Measurements from ENCODE around the gene ID4. TPM values are rescaled to one million over a fixed set of nuclear protein-coding genes. Genes with fewer than 3 reads are reported as not detected.

The ID4 gene
- under 0.01 TPM in 1 of 2 replicates, not detected in the other for total RNA-seq

GRCh38 chr6:19836799-19837510 lies at the start of gene ID4:
Gene ID4 (plus strand): TSS chr6:19837370. CDS start chr6:19837755, 385 bp downstream.

